CD14-positive monocyte (primary cell): ENCODE measurements around the gene MACROD1. TPM values are rescaled to one million over a fixed set of nuclear protein-coding genes. Genes with fewer than 3 reads are reported as not detected.
A peak's percentile ranks its signal among the peaks of the same experiment; 100 is the strongest.

ENCODE experiments used
- DNase-seq, 3 donors: peaks; one replicate each; pipeline ENCODE4 v3.0.0-alpha.2; 2011 to 2022
- H2AFZ ChIP-seq: 2 replicates; pipeline ENCODE4 v1.6.0; 2012; ENCODE audit warnings: mild to moderate bottlenecking, low read depth, low read length, inconsistent platforms; ENCODE audit not compliant: insufficient read depth, poor library complexity, severe bottlenecking
- H3K27ac ChIP-seq, 2 donors: 1 replicate in 1 of 2; 2 replicates in 1 of 2; pipeline ENCODE4 v1.5.1; 2012 to 2013; ENCODE audit warnings: low read length in 2 of 2, control low read depth in 1 of 2, inconsistent platforms in 1 of 2, low read depth in 1 of 2, mild to moderate bottlenecking in 1 of 2
- H3K27me3 ChIP-seq, 2 donors: one replicate each; pipeline versions ENCODE4 v1.6.0 to v1.6.1; 2011 to 2013; ENCODE audit warnings: low read length in 2 of 2; ENCODE audit not compliant: control insufficient read depth in 2 of 2, insufficient read depth in 2 of 2
- H3K36me3 ChIP-seq, 2 donors: replicated peaks in 1 of 2; 1 replicate in 1 of 2; 2 replicates in 1 of 2; pipeline versions ENCODE4 v1.5.1 to v1.6.1; 2012 to 2013; ENCODE audit warnings: low read length in 2 of 2, control low read depth in 1 of 2, inconsistent platforms in 1 of 2, mild to moderate bottlenecking in 1 of 2; ENCODE audit not compliant: insufficient read depth in 2 of 2, control insufficient read depth in 1 of 2
- H3K4me1 ChIP-seq, 2 donors: 1 replicate in 1 of 2; 2 replicates in 1 of 2; pipeline versions ENCODE4 v1.5.1 to v1.6.1; 2012 to 2013; ENCODE audit warnings: low read length in 2 of 2, control low read depth in 1 of 2, inconsistent platforms in 1 of 2, mild to moderate bottlenecking in 1 of 2, moderate library complexity in 1 of 2; ENCODE audit not compliant: insufficient read depth in 2 of 2, control insufficient read depth in 1 of 2
- H3K4me2 ChIP-seq: replicated peaks from 2 replicates; pipeline ENCODE3; 2012; ENCODE audit warnings: low read length, moderate library complexity, mild to moderate bottlenecking; ENCODE audit not compliant: poor library complexity, severe bottlenecking; ENCODE audit errors: extremely low read depth
- H3K4me3 ChIP-seq, 3 experiments: fragments of 200-600 bp in 1 of 3; sonication (generic) in 1 of 3; replicated peaks in 1 of 3; 1 replicate in 2 of 3; 2 replicates in 1 of 3; pipeline ENCODE4 v1.5.1; 2011 to 2013; ENCODE audit warnings: low read length in 3 of 3, mild to moderate bottlenecking in 3 of 3, control low read depth in 2 of 3, low read depth in 2 of 3, inconsistent platforms in 1 of 3, moderate library complexity in 1 of 3
- H3K79me2 ChIP-seq: 2 replicates; pipeline ENCODE4 v1.6.0; 2012; ENCODE audit warnings: mild to moderate bottlenecking, control low read depth, inconsistent platforms, low read length, moderate library complexity; ENCODE audit not compliant: insufficient read depth
- H3K9ac ChIP-seq: 2 replicates; pipeline ENCODE4 v1.6.0; 2017; ENCODE audit warnings: low read length, mild to moderate bottlenecking; ENCODE audit not compliant: insufficient read depth, poor library complexity, severe bottlenecking
- H3K9me3 ChIP-seq, 2 donors: replicated peaks in 1 of 2; 1 replicate in 1 of 2; 2 replicates in 1 of 2; pipeline versions ENCODE4 v1.5.1 to v1.6.1; 2012 to 2013; ENCODE audit warnings: low read length in 2 of 2, control low read depth in 1 of 2; ENCODE audit not compliant: control insufficient read depth in 1 of 2, insufficient read depth in 1 of 2
- H4K20me1 ChIP-seq: 2 replicates; pipeline ENCODE4 v1.6.0; 2012; ENCODE audit warnings: mild to moderate bottlenecking, low read length, control low read depth, moderate library complexity; ENCODE audit not compliant: insufficient read depth
- H3K27ac Mint-ChIP-seq, 7 donors: one replicate each; pipeline ENCODE4 v1.8.0; 2020; ENCODE audit warnings: mild to moderate bottlenecking in 7 of 7, mixed read lengths in 7 of 7, moderate library complexity in 6 of 7, inconsistent platforms in 2 of 7
- H3K27me3 Mint-ChIP-seq, 3 donors: one replicate each; pipeline ENCODE4 v1.8.0; 2021 to 2022; ENCODE audit warnings: low read depth in 3 of 3, mild to moderate bottlenecking in 3 of 3, mixed read lengths in 3 of 3, moderate library complexity in 3 of 3, inconsistent platforms in 1 of 3
- H3K36me3 Mint-ChIP-seq, 2 donors: one replicate each; pipeline ENCODE4 v1.8.0; 2020; ENCODE audit warnings: mixed read lengths in 2 of 2, inconsistent platforms in 1 of 2, mild to moderate bottlenecking in 1 of 2
- H3K4me1 Mint-ChIP-seq: one replicate; pipeline ENCODE4 v1.8.0; 2020; ENCODE audit warnings: mild to moderate bottlenecking, mixed read lengths
- H3K4me3 Mint-ChIP-seq, 2 donors: one replicate each; pipeline ENCODE4 v1.8.0; 2020; ENCODE audit warnings: mild to moderate bottlenecking in 2 of 2, mixed read lengths in 2 of 2, moderate library complexity in 1 of 2
- H3K9me3 Mint-ChIP-seq, 7 donors: one replicate each; pipeline ENCODE4 v1.8.0; 2020 to 2022; ENCODE audit warnings: mixed read lengths in 7 of 7, mild to moderate bottlenecking in 6 of 7, moderate library complexity in 6 of 7, inconsistent platforms in 2 of 7
- WGBS: methylation state at CpG from one replicate; pipeline ENCODE4 v1.1.5; 2013; ENCODE audit warnings: missing lambda C conversion rate; ENCODE audit not compliant: insufficient coverage; 5-methylcytosine and 5-hydroxymethylcytosine counted together
- intact Hi-C, 2 donors: fragments of 100-400 bp; cut with micrococcal nuclease; formaldehyde crosslinking; loops; one replicate each; pipeline versions ENCODE4 v1.15.0 to v1.15.1; 2023
- polyA plus RNA-seq, 3 donors: library from polyadenylated mRNA; depleted of rRNA in 1 of 3; unstranded in 2 of 3; stranded (reverse) in 1 of 3; fragments of 300-500 nt in 2 of 3; fragments of >200 nt in 1 of 3; fragmentation: Illumina TruSeq in 2 of 3; gene quantifications; 1 replicate in 2 of 3; 2 replicates in 1 of 3; pipeline ENCODE4 v1.2.3, GENCODE V29; 2012 to 2021
- TF ChIP-seq, protein P1 (sequence below): fragments of 200-600 bp; IDR thresholded peaks from one replicate; pipeline ENCODE4 v1.8.0; 2022; ENCODE audit warnings: antibody characterized with exemption, mild to moderate bottlenecking

Gene MACROD1
- polyA plus RNA-seq, 3 donors: 1.5 to 2.4 (median 2.2) TPM

DNA sequence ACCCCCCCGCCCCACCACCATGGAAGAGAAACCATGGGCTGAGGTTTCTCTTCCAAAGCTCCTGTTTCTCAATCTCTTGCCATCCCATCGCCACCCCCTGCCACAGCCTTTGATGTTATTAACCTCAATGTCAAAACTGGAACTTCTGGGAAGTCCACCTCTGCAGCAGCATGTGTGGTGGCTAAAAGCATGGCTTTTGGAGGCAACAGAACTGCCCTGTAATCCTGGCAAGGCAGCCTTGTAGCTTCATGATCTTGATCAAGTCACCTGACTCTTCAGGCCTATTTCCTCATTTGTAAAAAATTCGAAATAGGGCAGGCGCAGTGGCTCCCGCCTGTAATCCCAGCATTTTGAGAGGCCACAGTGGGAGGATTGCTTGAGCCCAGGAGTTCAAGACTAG lies 195.0 kb downstream of the MACROD1 start:
- Histone ChIP-seq H3K79me2 (peaks cover 16% of the 10 kb centered on the region), H3K27me3 (no peaks in the 10 kb centered on the region), H3K4me1 (peaks cover 13 to 23% of the 10 kb centered on the region in 2 donors), H2AFZ (peak overlapping the region; percentile 43), H3K4me2 (no peak overlapping the region), H4K20me1 (peaks cover 2% of the 10 kb centered on the region), H3K27ac (no peak overlapping the region), H3K9ac (no peak overlapping the region), H3K36me3 (no peaks in the 10 kb centered on the region), H3K9me3 (no peaks in the 10 kb centered on the region), H3K4me3 (no peak overlapping the region)
- intact Hi-C loops: no loop called here
- H3K36me3 Mint-ChIP-seq: peaks cover 1% of the 10 kb centered on the region in 2 donors
- peak in 2 of 3 donors; percentile 37 to 59 for DNase-seq
- TF ChIP-seq, protein P1, sequence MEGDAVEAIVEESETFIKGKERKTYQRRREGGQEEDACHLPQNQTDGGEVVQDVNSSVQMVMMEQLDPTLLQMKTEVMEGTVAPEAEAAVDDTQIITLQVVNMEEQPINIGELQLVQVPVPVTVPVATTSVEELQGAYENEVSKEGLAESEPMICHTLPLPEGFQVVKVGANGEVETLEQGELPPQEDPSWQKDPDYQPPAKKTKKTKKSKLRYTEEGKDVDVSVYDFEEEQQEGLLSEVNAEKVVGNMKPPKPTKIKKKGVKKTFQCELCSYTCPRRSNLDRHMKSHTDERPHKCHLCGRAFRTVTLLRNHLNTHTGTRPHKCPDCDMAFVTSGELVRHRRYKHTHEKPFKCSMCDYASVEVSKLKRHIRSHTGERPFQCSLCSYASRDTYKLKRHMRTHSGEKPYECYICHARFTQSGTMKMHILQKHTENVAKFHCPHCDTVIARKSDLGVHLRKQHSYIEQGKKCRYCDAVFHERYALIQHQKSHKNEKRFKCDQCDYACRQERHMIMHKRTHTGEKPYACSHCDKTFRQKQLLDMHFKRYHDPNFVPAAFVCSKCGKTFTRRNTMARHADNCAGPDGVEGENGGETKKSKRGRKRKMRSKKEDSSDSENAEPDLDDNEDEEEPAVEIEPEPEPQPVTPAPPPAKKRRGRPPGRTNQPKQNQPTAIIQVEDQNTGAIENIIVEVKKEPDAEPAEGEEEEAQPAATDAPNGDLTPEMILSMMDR: no peak
- peaks cover 2 to 11% (median 2%) of the 10 kb centered on the region in 3 donors for H3K27me3 Mint-ChIP-seq
- H3K9me3 Mint-ChIP-seq: peaks cover 0 to 2% (median 0%) of the 10 kb centered on the region in 7 donors
- WGBS: no CpG with 5 or more reads among the region's 5 CpGs
- H3K4me1 Mint-ChIP-seq: peaks cover 19% of the 10 kb centered on the region
- no peak overlapping the region for H3K4me3 Mint-ChIP-seq
- H3K27ac Mint-ChIP-seq: peak overlapping the region in 3 of 7 donors; percentile 60 to 71 (median 70)

DNA sequence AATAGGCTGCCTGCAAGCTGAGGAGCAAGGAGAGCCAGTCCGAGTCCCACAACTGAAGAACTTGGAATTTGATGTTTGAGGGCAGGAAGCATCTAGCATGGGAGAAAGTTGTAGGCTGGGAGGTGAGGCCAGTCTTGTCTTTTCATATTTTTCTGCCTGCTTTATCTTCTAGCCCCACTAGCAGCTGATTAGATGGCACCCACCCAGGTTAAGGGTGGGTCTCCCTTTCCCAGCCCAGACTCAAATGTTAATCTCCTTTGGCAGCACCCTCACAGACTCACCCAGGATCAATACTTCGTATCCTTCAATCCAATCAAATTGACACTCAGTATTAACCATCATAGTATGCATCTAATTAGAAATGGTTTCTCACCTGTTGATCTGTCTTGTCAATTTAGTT lies 196.5 kb downstream of the MACROD1 start:
- Mint-ChIP-seq H3K4me1 (peaks cover 10% of the 10 kb centered on the region), H3K9me3 (peaks cover 0 to 2% (median 0%) of the 10 kb centered on the region in 7 donors), H3K36me3 (no peaks in the 10 kb centered on the region), H3K27ac (no peak overlapping the region), H3K4me3 (no peak overlapping the region), H3K27me3 (peaks cover 2 to 11% (median 5%) of the 10 kb centered on the region in 3 donors)
- Histone ChIP-seq H3K27me3 (no peaks in the 10 kb centered on the region), H2AFZ (no peak overlapping the region), H3K4me3 (no peak overlapping the region), H3K9me3 (no peaks in the 10 kb centered on the region), H3K36me3 (no peaks in the 10 kb centered on the region), H3K9ac (no peak overlapping the region), H3K27ac (no peak overlapping the region), H3K79me2 (peaks cover 1% of the 10 kb centered on the region), H4K20me1 (no peaks in the 10 kb centered on the region), H3K4me1 (peaks cover 4 to 13% of the 10 kb centered on the region in 2 donors), H3K4me2 (no peak overlapping the region)
- intact Hi-C loops: no loop called here
- no CpG with 5 or more reads among the region's 2 CpGs for WGBS
- TF ChIP-seq, protein P1: no peak
- peak in 1 of 3 donors; percentile 0 for DNase-seq
